GM21390 (cell line): ENCODE results near the gene RASA4B.
"Not testable (repeated sequence)": the region's sequence is repeated elsewhere in the genome, so short reads cannot be mapped to it uniquely, and the experiment has no call there.

Experiments used
- ATAC-seq: cut with Tn5 transposase; IDR thresholded peaks from one replicate; pipeline ENCODE4 v1.9.1; 2021; ENCODE audit not compliant: unreplicated experiment

The RASA4B gene

GRCh38 chr7:102474116-102474515, 43.5 kb downstream of the RASA4B start:
- not testable (repeated sequence) for ATAC-seq

- ATAC-seq, result no peak
Measured at GRCh38 chr7:102473271-102473991, 44.1 kb downstream of the RASA4B start.

GRCh38 chr7:102472126-102473041, 45.2 kb downstream of the RASA4B start:
- ATAC-seq, result no peak

- ATAC-seq, result no peak
Measured at GRCh38 chr7:102471791-102472125, 45.8 kb downstream of the RASA4B start.

GRCh38 chr7:102469972-102470825, 47.4 kb downstream of the RASA4B start:
- ATAC-seq, result no peak

GRCh38 chr7:102469351-102469971, 48.1 kb downstream of the RASA4B start:
- no peak for ATAC-seq

- ATAC-seq, result no peak
Measured at GRCh38 chr7:102468478-102469350, 48.9 kb downstream of the RASA4B start.

GRCh38 chr7:102467581-102468477, 49.7 kb downstream of the RASA4B start:
- ATAC-seq, result no peak

GRCh38 chr7:102466097-102466496, 51.5 kb downstream of the RASA4B start:
- no peak for ATAC-seq

- peak; percentile 87 for ATAC-seq
Measured at GRCh38 chr7:102464577-102465280, 52.8 kb downstream of the RASA4B start, which contains the start of the genes ALKBH4 and LRWD1. Gene ALKBH4, minus strand, starts transcription at chr7:102464863. Its CDS starts 27 bp downstream, at chr7:102464836. Gene LRWD1, plus strand, starts transcription at chr7:102464984. Its CDS starts 97 bp downstream, at chr7:102465081.

- no peak for ATAC-seq
Measured at GRCh38 chr7:102463841-102464576, 53.6 kb downstream of the RASA4B start.

GRCh38 chr7:102460467-102460866, 57.1 kb downstream of the RASA4B start:
- no peak for ATAC-seq

- ATAC-seq, result no peak
Measured at GRCh38 chr7:102459221-102459844, 58.2 kb downstream of the RASA4B start.

- ATAC-seq, result no peak
Measured at GRCh38 chr7:102457352-102457924, 60.1 kb downstream of the RASA4B start.

- ATAC-seq, result no peak
Measured at GRCh38 chr7:102456327-102456726, 61.2 kb downstream of the RASA4B start.

GRCh38 chr7:102455596-102455995, 62.0 kb downstream of the RASA4B start:
- ATAC-seq, result no peak
